Measurements from ENCODE around the gene FAM107B.

DNA sequence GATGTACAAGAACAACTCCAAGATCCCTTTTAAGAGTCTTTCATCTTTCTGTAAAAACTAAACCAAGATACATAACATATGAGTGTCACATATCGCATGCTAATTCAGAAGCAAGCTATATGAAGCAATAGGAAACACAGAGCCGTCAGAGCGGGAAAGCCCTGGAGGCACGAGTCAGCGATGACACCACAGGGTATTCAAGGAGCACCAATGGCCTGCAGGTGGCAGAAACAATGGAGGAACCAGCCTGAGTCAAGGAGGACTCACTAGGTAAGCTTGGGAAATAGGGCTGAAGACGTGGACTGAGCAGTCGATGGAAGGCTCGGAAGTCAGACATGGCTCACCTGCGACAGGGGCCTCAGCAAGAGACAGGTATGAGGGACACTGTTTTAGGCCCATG lies 214.4 kb downstream of the FAM107B start:
- TF ChIP-seq, protein P1, sequence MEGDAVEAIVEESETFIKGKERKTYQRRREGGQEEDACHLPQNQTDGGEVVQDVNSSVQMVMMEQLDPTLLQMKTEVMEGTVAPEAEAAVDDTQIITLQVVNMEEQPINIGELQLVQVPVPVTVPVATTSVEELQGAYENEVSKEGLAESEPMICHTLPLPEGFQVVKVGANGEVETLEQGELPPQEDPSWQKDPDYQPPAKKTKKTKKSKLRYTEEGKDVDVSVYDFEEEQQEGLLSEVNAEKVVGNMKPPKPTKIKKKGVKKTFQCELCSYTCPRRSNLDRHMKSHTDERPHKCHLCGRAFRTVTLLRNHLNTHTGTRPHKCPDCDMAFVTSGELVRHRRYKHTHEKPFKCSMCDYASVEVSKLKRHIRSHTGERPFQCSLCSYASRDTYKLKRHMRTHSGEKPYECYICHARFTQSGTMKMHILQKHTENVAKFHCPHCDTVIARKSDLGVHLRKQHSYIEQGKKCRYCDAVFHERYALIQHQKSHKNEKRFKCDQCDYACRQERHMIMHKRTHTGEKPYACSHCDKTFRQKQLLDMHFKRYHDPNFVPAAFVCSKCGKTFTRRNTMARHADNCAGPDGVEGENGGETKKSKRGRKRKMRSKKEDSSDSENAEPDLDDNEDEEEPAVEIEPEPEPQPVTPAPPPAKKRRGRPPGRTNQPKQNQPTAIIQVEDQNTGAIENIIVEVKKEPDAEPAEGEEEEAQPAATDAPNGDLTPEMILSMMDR (conservative IDR thresholded peaks at IDR 0.05; ENCODE audit: low read depth, low read length): no peak
- TF ChIP-seq CEBPB (IDR thresholded peaks at IDR 0.05; ENCODE audit: low read depth, low read length) (peak; percentile 86), BHLHE40 (IDR thresholded peaks at IDR 0.05; ENCODE audit: low read depth, low read length) (no peak), MAZ (IDR thresholded peaks at IDR 0.05; ENCODE audit: borderline replicate concordance, low read depth, low read length) (no peak)

Data from IMR-90 (cell line).